A673 (cell line): ENCODE results near the gene SAP30BP.

Source experiments
- EZH2 ChIP-seq: fragments of 200-600 bp; sonication (generic); IDR thresholded peaks from 2 replicates; pipeline ENCODE4 v1.6.1; 2017; ENCODE audit warnings: borderline replicate concordance, low read depth, mild to moderate bottlenecking, mixed read lengths, antibody characterized with exemption, low read length; ENCODE audit not compliant: poor library complexity, severe bottlenecking
- TF ChIP-seq, protein P1 (sequence below): fragments of 300-800, 200-600 bp; sonication (generic); conservative IDR thresholded peaks from 2 replicates; pipeline ENCODE4 v1.5.1; 2017; ENCODE audit warnings: low read depth, mild to moderate bottlenecking, antibody characterized with exemption, low read length, moderate library complexity, mixed read lengths

DNA sequence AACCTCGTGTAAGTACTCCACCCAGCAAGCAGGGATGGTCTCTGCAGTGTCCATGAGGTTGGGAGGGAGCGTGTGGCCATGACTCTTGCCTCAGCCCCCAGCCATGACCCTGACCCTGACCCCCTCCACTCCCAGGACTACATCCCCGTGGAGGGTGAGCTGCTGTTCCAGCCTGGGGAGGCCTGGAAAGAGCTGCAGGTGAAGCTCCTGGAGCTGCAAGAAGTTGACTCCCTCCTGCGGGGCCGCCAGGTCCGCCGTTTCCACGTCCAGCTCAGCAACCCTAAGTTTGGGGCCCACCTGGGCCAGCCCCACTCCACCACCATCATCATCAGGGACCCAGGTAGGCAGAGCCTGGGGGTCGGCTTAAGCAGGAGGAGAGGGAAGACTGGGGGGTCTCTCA is 81.6 kb downstream of the SAP30BP start:
- TF ChIP-seq, protein P1, sequence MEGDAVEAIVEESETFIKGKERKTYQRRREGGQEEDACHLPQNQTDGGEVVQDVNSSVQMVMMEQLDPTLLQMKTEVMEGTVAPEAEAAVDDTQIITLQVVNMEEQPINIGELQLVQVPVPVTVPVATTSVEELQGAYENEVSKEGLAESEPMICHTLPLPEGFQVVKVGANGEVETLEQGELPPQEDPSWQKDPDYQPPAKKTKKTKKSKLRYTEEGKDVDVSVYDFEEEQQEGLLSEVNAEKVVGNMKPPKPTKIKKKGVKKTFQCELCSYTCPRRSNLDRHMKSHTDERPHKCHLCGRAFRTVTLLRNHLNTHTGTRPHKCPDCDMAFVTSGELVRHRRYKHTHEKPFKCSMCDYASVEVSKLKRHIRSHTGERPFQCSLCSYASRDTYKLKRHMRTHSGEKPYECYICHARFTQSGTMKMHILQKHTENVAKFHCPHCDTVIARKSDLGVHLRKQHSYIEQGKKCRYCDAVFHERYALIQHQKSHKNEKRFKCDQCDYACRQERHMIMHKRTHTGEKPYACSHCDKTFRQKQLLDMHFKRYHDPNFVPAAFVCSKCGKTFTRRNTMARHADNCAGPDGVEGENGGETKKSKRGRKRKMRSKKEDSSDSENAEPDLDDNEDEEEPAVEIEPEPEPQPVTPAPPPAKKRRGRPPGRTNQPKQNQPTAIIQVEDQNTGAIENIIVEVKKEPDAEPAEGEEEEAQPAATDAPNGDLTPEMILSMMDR, result no peak
- no peak for TF ChIP-seq EZH2
